Measurements from ENCODE around the gene NRN1L.
"Not testable (repeated sequence)": the region's sequence is repeated elsewhere in the genome, so short reads cannot be mapped to it uniquely, and the experiment has no call there.

Gene NRN1L

GRCh38 chr16:67882374-67883145, 2.1 kb upstream of the NRN1L start:
- no peak for DNase-seq (ENCODE audit: low spot score)

- DNase-seq (ENCODE audit: low spot score), result no peak
Observed at GRCh38 chr16:67883146-67883871, 1.4 kb upstream of the NRN1L start.

- DNase-seq (ENCODE audit: low spot score), result peak; percentile 67
Observed at GRCh38 chr16:67883872-67884261, 818 bp upstream of the NRN1L start.

DNA sequence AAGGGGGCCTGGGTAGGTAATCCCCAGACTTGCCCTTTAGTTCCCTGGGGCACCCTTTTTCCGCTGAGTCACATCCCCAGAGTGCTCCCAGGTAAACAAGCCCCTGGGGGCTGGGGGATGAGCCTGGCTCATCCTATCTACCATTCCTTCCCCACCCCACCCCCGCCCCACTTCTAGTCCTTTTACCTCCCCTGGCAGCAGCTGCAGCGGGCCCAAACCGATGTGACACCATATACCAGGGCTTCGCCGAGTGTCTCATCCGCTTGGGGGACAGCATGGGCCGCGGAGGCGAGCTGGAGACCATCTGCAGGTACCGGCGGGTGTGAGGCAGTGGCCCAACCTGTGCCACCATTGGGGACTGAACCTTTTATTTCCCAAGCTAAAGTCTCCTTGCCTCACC, 860 bp downstream of the NRN1L start:
- DNase-seq (ENCODE audit: low spot score), result no peak

- DNase-seq (ENCODE audit: low spot score), result no peak
Observed at GRCh38 chr16:67885976-67886375, 1.3 kb downstream of the NRN1L start.

- no peak for DNase-seq (ENCODE audit: low spot score)
Observed at GRCh38 chr16:67886387-67886786, 1.7 kb downstream of the NRN1L start.

- no peak for DNase-seq (ENCODE audit: low spot score)
Observed at GRCh38 chr16:67888331-67888730, 3.6 kb downstream of the NRN1L start.

DNA sequence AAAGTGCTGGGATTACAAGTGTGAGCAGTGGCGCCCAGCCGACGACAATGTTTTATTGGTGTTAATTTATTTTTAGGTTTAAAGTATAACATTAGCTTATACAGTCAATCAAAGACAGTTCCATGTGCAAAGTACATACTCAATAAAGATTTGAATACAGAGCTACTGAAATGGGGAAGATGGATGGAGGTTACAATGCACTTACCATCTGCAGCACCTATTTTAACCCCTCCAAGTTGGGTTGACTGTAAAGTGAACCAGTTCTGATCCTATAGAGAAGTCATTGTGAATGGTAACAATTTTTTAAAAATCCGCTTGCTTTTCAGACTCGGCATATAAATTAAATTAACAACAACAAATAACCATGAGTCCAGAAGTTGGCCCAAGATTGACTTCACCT, 7.7 kb downstream of the NRN1L start:
- peak; percentile 18 for DNase-seq (ENCODE audit: low spot score)

GRCh38 chr16:67892899-67893742, 8.4 kb downstream of the NRN1L start, which contains the start of gene PSKH1:
Gene PSKH1 (plus strand): TSS chr16:67893254. CDS start chr16:67908750, 15,496 bp downstream.
- DNase-seq (ENCODE audit: low spot score), result peak; percentile 95

DNA sequence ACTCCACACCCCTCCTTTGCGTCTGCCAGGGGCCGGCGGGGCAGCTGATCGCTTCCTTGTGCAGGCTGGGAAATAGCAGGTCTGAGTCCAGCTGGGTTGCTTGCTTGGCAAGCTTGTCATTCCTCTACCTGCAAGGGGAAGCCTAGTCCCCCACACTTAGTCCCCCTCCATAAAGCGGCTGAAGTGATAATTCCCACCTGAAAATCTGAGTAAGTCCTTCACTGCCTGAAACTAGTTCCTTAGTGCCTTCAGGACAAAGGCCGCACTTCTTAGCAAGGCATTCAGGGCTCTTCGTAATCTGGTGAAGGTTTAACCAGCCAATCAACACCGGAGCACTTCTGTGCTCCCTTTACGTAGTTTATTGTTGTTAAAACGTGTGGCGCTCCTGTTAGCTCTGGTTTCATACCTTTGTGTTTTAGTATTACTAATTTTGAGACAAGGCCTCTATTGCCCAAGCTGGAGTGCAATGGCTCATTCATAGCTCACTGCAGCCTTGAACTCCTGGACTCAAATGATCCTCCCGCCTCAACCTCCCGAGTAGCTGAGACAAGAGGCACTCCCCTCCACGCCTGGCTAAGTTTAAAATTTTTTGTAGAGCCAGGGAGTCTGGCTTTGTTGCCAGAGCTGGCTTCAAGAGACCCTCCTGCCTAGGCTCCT, 9.2 kb downstream of the NRN1L start:
- DNase-seq (ENCODE audit: low spot score), result peak; percentile 31

- DNase-seq (ENCODE audit: low spot score), result no peak
Observed at GRCh38 chr16:67897231-67897630, 12.5 kb downstream of the NRN1L start.

- DNase-seq (ENCODE audit: low spot score), result no peak
Observed at GRCh38 chr16:67901734-67902133, 17.0 kb downstream of the NRN1L start.

GRCh38 chr16:67902831-67903230, 18.1 kb downstream of the NRN1L start:
- no peak for DNase-seq (ENCODE audit: low spot score)

- no peak for DNase-seq (ENCODE audit: low spot score)
Observed at GRCh38 chr16:67907397-67908180, 22.9 kb downstream of the NRN1L start.

DNA sequence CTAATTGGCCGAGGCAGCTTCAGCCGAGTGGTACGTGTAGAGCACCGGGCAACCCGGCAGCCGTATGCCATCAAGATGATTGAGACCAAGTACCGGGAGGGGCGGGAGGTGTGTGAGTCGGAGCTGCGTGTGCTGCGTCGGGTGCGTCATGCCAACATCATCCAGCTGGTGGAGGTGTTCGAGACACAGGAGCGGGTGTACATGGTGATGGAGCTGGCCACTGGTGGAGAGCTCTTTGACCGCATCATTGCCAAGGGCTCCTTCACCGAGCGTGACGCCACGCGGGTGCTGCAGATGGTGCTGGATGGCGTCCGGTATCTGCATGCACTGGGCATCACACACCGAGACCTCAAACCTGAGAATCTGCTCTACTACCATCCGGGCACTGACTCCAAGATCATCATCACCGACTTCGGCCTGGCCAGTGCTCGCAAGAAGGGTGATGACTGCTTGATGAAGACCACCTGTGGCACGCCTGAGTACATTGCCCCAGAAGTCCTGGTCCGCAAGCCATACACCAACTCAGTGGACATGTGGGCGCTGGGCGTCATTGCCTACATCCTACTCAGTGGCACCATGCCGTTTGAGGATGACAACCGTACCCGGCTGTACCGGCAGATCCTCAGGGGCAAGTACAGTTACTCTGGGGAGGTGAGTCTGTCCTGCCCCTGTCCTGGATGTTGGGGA, 24.5 kb downstream of the NRN1L start:
- DNase-seq (ENCODE audit: low spot score), result no peak

DNA sequence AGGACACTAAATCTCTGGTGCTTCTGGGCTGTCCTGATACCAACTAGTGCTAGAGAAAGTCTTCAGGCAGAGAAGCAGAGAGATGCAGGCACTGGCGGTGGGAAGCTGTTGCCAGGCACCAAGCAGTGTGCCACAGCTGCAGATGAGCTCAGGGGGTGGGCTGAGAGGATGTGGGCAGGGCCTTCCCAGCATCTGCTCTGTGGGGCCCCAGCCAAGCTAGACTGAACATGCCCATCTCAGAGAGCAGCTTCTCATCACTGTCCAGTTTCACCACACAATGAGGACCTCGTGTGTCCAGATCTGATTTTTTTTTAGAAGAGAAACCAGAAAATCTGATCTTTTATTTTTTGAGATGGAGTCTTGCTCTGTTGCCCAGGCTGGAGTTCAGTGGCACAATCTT, 25.5 kb downstream of the NRN1L start:
- DNase-seq (ENCODE audit: low spot score), result peak; percentile 62

DNA sequence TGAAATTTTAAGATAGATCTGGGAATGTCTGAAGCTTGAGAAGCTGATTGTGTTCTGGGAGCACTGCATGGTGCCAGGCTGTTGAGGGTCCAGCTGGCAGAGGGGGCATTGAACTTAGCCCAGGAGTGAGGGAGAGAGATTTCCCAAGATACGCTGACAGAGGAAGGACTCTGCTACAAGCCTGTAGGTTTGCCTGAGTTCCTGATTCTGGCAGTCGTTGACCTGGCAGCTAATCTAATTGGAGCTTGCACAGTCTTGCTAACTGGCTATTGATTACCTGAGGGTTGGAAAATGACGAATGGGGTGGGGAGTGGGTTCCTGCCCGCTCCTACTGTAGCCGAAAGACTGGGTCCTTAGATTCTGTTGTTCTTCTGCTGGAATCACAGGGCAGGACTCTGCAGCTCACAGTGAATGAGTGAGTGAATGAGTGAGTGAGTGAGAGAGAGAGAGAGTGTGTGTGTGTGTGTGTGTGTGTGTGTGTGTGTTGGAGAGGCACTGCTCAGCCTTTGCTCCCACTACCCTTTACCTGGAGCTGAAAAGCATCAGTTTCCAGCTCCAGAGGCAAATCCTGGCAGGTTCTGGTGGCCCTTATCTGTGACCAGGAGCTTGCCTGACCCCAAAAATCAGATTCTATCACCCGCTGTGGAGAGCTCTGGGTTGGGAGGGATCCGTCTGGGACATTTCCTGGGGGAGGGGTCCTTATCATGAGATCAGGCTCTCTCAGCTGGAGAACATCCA, 30.2 kb downstream of the NRN1L start:
- DNase-seq (ENCODE audit: low spot score), result no peak

DNA sequence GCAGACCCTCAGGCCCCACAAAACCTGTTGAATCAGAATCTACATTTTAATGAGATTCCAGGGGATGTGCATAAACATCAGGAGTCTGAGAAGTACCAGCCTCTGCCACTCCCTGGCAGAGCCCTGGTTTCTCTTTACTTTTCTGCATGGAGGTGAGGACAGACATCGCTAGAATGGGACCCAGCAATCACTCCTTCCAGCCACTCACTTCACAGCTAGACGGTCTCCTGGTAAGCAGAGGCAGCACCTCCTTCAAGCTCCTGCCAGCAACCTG, 30.7 kb downstream of the NRN1L start:
- not testable (repeated sequence) for DNase-seq (ENCODE audit: low spot score)

DNA sequence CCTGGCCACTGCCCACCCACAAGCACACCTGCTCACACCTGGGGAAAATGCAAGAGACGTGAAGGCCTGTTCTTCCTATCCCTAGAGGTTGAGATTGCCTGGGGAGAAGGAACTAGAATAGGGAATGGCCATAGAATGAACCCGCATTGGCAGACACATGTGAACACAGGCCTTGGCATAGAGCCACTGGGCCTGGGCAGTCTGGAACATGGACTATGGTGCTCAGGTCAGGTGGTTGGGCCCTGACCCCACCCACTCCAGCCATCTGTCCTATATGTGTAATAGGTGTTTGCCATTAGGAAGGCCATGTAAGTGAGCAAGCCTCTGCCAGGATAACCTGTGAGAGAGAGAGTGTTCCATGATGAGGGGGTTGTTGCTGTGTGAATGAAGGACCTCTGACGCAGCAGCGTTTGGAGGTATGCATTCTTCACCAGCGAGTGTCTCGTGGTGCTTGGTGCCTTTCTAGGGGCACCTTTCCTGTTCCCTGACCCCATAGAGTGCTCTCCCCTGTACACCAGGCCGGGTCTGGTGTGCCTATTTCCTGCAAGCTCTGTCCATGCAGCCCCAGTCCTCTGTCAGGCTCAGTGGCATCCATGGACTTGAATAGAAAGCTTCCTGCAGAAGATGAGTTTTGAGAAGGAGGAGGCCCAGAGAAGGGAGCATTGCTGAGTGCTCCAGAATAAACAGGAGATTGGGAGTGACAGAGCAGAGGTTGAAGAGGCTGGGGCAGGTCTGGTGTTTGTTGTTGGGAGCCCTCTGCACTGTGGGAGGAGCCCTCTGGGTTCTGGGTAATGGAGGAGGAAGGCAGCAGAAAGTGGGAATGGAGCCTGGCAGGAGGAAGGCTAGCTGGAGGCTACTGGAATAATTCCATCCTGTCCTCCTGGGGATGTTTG, 31.4 kb downstream of the NRN1L start:
- DNase-seq (ENCODE audit: low spot score), result no peak
